GM23248 (cell line): ENCODE results near the gene ST8SIA6.

Experiments
- EZH2 ChIP-seq: fragments of 200-600 bp; sonication (generic); IDR thresholded peaks from 2 replicates; pipeline ENCODE4 v1.6.1; 2018; ENCODE audit warnings: antibody characterized with exemption, mild to moderate bottlenecking; ENCODE audit not compliant: insufficient read depth, poor library complexity, severe bottlenecking
- EZH2phosphoT487 ChIP-seq: fragments of 200-600 bp; sonication (generic); IDR thresholded peaks from 2 replicates; pipeline ENCODE4 v1.6.1; 2018; ENCODE audit warnings: antibody characterized with exemption, moderate library complexity, mild to moderate bottlenecking, low read depth; ENCODE audit not compliant: insufficient read depth

GRCh38 chr10:17282311-17282710 lies 172.1 kb downstream of the ST8SIA6 start:
- TF ChIP-seq EZH2 (no peak), EZH2phosphoT487 (no peak)
